PC-9 (cell line): Measurements from ENCODE around the gene PRR7. TPM values are rescaled to one million over a fixed set of nuclear protein-coding genes. Genes with fewer than 3 reads are reported as not detected.

Source experiments
- BruUV-seq: library from RNA; stranded (reverse); fragments of 400-500 nt; replicated peaks from 2 replicates; lab custom pipeline; 2021; lab: Mats Ljungman, UMichigan
- CTCF ChIA-PET: fragments of 300-600 bp; sonication (Branson Sonifier 250); formaldehyde crosslinking; loops from one replicate; lab custom pipeline; 2022; ENCODE audit warnings: antibody characterized with exemption; lab: Charles Lee
- POLR2A ChIA-PET: fragments of 300-600 bp; sonication (Branson Sonifier 250); formaldehyde crosslinking; loops from one replicate; lab custom pipeline; 2022; ENCODE audit warnings: antibody characterized with exemption; ENCODE audit not compliant: unreplicated experiment; lab: Charles Lee
- DNase-seq, 2 experiments: peaks; one replicate each; pipeline versions ENCODE4 v3.0.0 to v3.0.0-alpha.2; 2015 to 2022; ENCODE audit warnings: mixed read lengths in 1 of 2
- H2AFZ ChIP-seq: fragments of 200-600 bp; sonication (generic); 2 replicates; pipeline ENCODE4 v1.8.1; 2017; ENCODE audit warnings: antibody characterized with exemption
- H3F3A ChIP-seq: fragments of 200-600 bp; sonication (generic); 2 replicates; pipeline ENCODE4 v1.8.1; 2017; ENCODE audit warnings: antibody characterized with exemption, mild to moderate bottlenecking, low read depth; ENCODE audit not compliant: insufficient read depth
- H3K27ac ChIP-seq: fragments of 200-600 bp; sonication (generic); 2 replicates; pipeline ENCODE4 v1.6.1; 2016; ENCODE audit warnings: mixed run types
- H3K27me3 ChIP-seq: fragments of 200-600 bp; sonication (generic); 2 replicates; pipeline ENCODE4 v1.6.1; 2016; ENCODE audit warnings: low read depth, mixed run types; ENCODE audit not compliant: insufficient read depth
- H3K36me3 ChIP-seq: fragments of 200-600 bp; sonication (generic); 2 replicates; pipeline ENCODE4 v1.6.1; 2016; ENCODE audit warnings: low read depth, mixed run types
- H3K4me1 ChIP-seq: fragments of 200-600 bp; sonication (generic); replicated peaks from 2 replicates; pipeline ENCODE4 v1.6.1; 2016; ENCODE audit warnings: mixed run types; ENCODE audit not compliant: insufficient read depth
- H3K4me2 ChIP-seq: fragments of 200-600 bp; sonication (generic); 2 replicates; pipeline ENCODE4 v1.6.1; 2017; ENCODE audit warnings: mixed run types
- H3K4me3 ChIP-seq: fragments of 200-600 bp; sonication (generic); 2 replicates; pipeline ENCODE4 v1.6.1; 2016; ENCODE audit warnings: mixed run types
- H3K79me2 ChIP-seq: fragments of 200-600 bp; sonication (generic); 2 replicates; pipeline ENCODE4 v1.6.1; 2017; ENCODE audit warnings: low read depth, mixed run types
- H3K9me2 ChIP-seq: fragments of 200-600 bp; sonication (generic); 2 replicates; pipeline ENCODE4 v1.8.1; 2017; ENCODE audit warnings: mild to moderate bottlenecking; ENCODE audit not compliant: insufficient read depth
- H3K9me3 ChIP-seq: fragments of 200-600 bp; sonication (generic); 2 replicates; pipeline ENCODE4 v1.8.1; 2016; ENCODE audit warnings: low read depth; ENCODE audit not compliant: insufficient read depth
- H4K20me1 ChIP-seq: fragments of 200-600 bp; sonication (generic); 2 replicates; pipeline ENCODE4 v1.8.1; 2017; ENCODE audit not compliant: insufficient read depth
- EZH2 ChIP-seq: fragments of 200-600 bp; sonication (generic); IDR thresholded peaks from 2 replicates; pipeline ENCODE4 v1.8.0; 2017; ENCODE audit warnings: antibody characterized with exemption, low read depth
- intact Hi-C: fragments of 100-400 bp; cut with micrococcal nuclease; formaldehyde crosslinking; loops from one replicate; pipeline ENCODE4 v1.10.0; 2022; ENCODE audit not compliant: unreplicated experiment
- total RNA-seq: library from RNA; stranded (reverse); gene quantifications from 2 replicates; pipeline ENCODE4 v1.2.3, GENCODE V29; 2021
- TF ChIP-seq, protein P1 (sequence below): fragments of 200-600 bp; sonication (generic); conservative IDR thresholded peaks from 2 replicates; pipeline ENCODE4 v1.6.1; 2017; ENCODE audit warnings: mixed run types, antibody characterized with exemption, mild to moderate bottlenecking, moderate library complexity

Gene PRR7
- total RNA-seq, 1 experiment from 2014 or later: 22.2 TPM

DNA sequence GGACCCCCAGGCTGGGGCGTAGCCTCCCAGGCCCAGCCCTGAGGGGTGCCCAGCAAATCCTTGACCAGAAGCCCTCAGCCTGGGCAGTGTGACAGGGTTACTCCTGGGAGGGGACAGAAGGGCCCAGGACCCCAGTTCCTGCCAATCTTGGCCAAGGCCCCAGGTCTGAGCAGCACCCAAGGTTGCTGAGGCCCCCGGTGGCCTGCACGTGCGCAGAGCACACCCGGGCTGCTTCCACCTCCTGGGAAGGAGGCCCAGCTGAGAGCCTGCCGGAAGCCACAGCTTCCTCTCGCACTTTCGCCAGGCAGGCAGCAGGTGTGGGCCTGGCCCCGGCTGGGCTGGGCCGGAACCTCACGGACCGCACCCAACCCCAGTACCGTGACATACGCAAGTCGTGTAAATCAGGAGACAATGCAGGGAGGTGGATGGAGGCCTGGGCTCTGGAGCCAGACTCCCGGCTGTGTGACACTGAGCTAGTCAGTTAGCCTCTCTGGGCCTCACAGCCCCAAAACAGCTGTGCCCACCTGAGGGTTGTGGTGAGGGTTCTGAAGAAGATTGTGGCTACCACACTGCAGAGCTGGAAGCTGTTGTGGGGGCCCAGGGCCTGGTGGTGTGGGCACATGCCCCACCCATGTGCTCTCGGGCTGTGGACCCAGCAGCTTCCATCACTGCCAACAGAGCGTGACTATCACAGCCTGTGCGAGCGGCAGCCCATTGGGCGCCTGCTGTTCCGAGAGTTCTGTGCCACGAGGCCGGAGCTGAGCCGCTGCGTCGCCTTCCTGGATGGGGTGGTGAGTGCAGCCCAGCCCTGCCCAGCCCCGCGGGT, 15.1 kb upstream of the PRR7 start:
- no peaks in the 10 kb centered on the region for H3K36me3 ChIP-seq
- H2AFZ ChIP-seq: no peak overlapping the region
- H3K4me2 ChIP-seq: no peak overlapping the region
- peaks cover 29% of the 10 kb centered on the region for H4K20me1 ChIP-seq
- TF ChIP-seq, protein P1, sequence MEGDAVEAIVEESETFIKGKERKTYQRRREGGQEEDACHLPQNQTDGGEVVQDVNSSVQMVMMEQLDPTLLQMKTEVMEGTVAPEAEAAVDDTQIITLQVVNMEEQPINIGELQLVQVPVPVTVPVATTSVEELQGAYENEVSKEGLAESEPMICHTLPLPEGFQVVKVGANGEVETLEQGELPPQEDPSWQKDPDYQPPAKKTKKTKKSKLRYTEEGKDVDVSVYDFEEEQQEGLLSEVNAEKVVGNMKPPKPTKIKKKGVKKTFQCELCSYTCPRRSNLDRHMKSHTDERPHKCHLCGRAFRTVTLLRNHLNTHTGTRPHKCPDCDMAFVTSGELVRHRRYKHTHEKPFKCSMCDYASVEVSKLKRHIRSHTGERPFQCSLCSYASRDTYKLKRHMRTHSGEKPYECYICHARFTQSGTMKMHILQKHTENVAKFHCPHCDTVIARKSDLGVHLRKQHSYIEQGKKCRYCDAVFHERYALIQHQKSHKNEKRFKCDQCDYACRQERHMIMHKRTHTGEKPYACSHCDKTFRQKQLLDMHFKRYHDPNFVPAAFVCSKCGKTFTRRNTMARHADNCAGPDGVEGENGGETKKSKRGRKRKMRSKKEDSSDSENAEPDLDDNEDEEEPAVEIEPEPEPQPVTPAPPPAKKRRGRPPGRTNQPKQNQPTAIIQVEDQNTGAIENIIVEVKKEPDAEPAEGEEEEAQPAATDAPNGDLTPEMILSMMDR: no peak
- no peak for TF ChIP-seq EZH2
- H3K9me3 ChIP-seq: no peaks in the 10 kb centered on the region
- ChIA-PET POLR2A (no interaction called here), CTCF (interaction anchor here (0.8 kb wide), 1 partner anchor 28 kb away, joined by 7 read pairs; no protein-coding TSS in a partner anchor)
- no TSS peak for BruUV-seq
- H3K9me2 ChIP-seq: no peaks in the 10 kb centered on the region
- H3K27me3 ChIP-seq: no peaks in the 10 kb centered on the region
- no peak overlapping the region for H3K4me3 ChIP-seq
- peaks cover 10% of the 10 kb centered on the region; the same call in 1 of the 2 replicates for H3F3A ChIP-seq
- peaks cover 15% of the 10 kb centered on the region for H3K4me1 ChIP-seq
- intact Hi-C loops: no loop called here
- no peak for DNase-seq
- H3K79me2 ChIP-seq: peaks cover 35% of the 10 kb centered on the region
- H3K27ac ChIP-seq: no peak overlapping the region

DNA sequence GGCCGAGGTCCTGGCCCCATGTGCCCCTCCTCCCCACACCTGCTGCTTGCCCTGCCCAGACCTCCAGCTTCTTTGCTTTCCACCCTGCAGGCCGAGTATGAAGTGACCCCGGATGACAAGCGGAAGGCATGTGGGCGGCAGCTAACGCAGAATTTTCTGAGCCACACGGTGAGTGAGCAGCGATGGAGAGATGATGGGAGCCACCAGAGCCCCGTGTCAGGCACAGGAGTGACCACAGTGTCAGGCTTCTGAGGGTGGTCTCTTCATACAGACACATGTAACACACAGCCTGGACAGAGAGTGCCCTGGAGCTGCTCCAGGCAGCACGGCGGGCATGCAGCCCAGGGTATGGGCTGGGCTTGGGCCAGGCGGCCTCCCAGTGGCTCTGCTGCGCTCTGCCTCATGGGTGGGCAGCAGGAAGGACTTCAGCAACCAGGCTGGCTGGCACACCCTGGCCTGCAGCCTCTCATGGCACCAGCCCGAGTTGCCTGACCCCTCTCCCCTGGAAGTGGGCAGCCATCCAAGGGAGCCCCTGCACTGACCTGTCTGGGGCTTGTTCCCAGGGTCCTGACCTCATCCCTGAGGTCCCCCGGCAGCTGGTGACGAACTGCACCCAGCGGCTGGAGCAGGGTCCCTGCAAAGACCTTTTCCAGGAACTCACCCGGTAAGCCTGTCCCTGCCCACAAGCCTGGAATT, 14.3 kb upstream of the PRR7 start:
- ChIA-PET CTCF (interaction anchor here (0.8 kb wide), 1 partner anchor 29 kb away, joined by 7 read pairs; no protein-coding TSS in a partner anchor), POLR2A (no interaction called here)
- Histone ChIP-seq H3K79me2 (peaks cover 29% of the 10 kb centered on the region), H3K4me3 (no peak overlapping the region), H3K27me3 (no peaks in the 10 kb centered on the region), H3K36me3 (no peaks in the 10 kb centered on the region), H3K9me3 (no peaks in the 10 kb centered on the region), H3K4me2 (no peak overlapping the region), H4K20me1 (peaks cover 24% of the 10 kb centered on the region), H3K27ac (no peak overlapping the region), H3F3A (peaks cover 17% of the 10 kb centered on the region; the same call in 1 of the 2 replicates), H2AFZ (no peak overlapping the region), H3K9me2 (no peaks in the 10 kb centered on the region), H3K4me1 (peaks cover 12% of the 10 kb centered on the region)
- TF ChIP-seq EZH2: no peak
- TF ChIP-seq, protein P1: no peak
- BruUV-seq: no TSS peak
- intact Hi-C loops: no loop called here
- DNase-seq: no peak

DNA sequence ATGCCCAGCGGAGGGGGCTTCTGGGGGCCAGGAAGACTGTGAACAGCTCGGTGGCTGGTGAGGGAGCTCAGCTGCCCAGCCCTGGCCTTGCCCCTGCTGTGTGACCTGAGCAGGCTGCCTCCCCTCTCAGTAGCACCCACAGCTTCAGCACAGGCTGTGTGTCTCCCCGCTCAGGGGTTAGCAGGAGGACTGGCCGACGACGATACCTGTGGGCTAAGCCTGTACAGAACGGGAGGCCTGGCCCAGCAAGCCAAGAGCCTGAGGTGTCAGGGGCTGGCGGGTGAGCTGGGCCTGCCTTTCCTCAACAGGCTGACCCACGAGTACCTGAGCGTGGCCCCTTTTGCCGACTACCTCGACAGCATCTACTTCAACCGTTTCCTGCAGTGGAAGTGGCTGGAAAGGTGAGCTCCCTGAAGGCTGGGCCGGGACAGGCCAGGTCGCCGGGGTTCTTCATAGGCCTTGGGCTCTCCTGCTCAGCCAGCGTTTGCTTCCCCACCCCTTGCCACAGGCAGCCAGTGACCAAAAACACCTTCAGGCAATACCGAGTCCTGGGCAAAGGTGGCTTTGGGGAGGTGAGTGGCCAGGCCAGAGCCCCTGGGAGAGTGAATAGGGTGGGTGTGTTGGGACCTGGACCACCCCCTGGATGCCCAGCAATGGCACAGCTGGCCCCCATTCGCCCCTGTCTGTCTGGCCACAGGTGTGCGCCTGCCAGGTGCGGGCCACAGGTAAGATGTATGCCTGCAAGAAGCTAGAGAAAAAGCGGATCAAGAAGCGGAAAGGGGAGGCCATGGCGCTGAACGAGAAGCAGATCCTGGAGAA, 13.6 kb upstream of the PRR7 start:
- Histone ChIP-seq H3F3A (peaks cover 25% of the 10 kb centered on the region; the same call in 1 of the 2 replicates), H3K36me3 (no peaks in the 10 kb centered on the region), H3K79me2 (peaks cover 21% of the 10 kb centered on the region), H2AFZ (no peak overlapping the region), H3K27me3 (no peaks in the 10 kb centered on the region), H3K9me2 (no peaks in the 10 kb centered on the region), H3K9me3 (no peaks in the 10 kb centered on the region), H3K4me1 (peaks cover 4% of the 10 kb centered on the region), H4K20me1 (peaks cover 21% of the 10 kb centered on the region), H3K27ac (no peak overlapping the region), H3K4me3 (no peak overlapping the region), H3K4me2 (no peak overlapping the region)
- ChIA-PET CTCF (no interaction called here), POLR2A (interaction anchor here (0.6 kb wide), 1 partner anchor 46 kb away, joined by 4 read pairs; no protein-coding TSS in a partner anchor)
- no TSS peak for BruUV-seq
- intact Hi-C loops: no loop called here
- DNase-seq: no peak
- TF ChIP-seq, protein P1: no peak
- no peak for TF ChIP-seq EZH2
